Measurements from ENCODE around the gene SH3PXD2A. TPM values are rescaled to one million over a fixed set of nuclear protein-coding genes. Genes with fewer than 3 reads are reported as not detected.

SH3PXD2A gene
- total RNA-seq, 1 donor from 2014 or later: 2.3 TPM

- Histone ChIP-seq H3K4me2 (no peak overlapping the region), H2AFZ (replicated peaks) (no peak overlapping the region), H3K79me2 (ENCODE audit: low read depth) (no peaks in the 10 kb centered on the region), H3F3A (ENCODE audit: low read depth) (peaks cover 7% of the 10 kb centered on the region), H3K27ac (no peak overlapping the region), H3K27me3 (no peaks in the 10 kb centered on the region), H3K4me1 (peaks cover 15% of the 10 kb centered on the region), H4K20me1 (ENCODE audit: low read depth) (no peaks in the 10 kb centered on the region), H3K4me3 (no peak overlapping the region), H3K9ac (no peak overlapping the region), H3K36me3 (no peaks in the 10 kb centered on the region), H3K9me3 (ENCODE audit: low read depth) (no peaks in the 10 kb centered on the region)
- Mint-ChIP-seq H3K9me3 (no peaks in the 10 kb centered on the region), H3K36me3 (no peaks in the 10 kb centered on the region), H3K4me3 (no peak overlapping the region), H3K27me3 (ENCODE audit: insufficient read depth, low read depth) (peaks cover 4% of the 10 kb centered on the region), H3K4me1 (peaks cover 25% of the 10 kb centered on the region), H3K27ac (no peak overlapping the region)
- no peak for DNase-seq (ENCODE audit: low spot score)
- TF ChIP-seq EZH2 (IDR thresholded peaks at IDR 0.05): no peak
- no peak for TF ChIP-seq EZH2phosphoT487 (IDR thresholded peaks at IDR 0.05)
- no peak for TF ChIP-seq CTCF (IDR thresholded peaks at IDR 0.05)
Observed at GRCh38 chr10:103742824-103743223, 112.6 kb downstream of the SH3PXD2A start.

GRCh38 chr10:103740611-103741010 is 114.8 kb downstream of the SH3PXD2A start:
- Mint-ChIP-seq H3K27me3 (ENCODE audit: insufficient read depth, low read depth) (peaks cover 4% of the 10 kb centered on the region), H3K27ac (no peak overlapping the region), H3K9me3 (no peaks in the 10 kb centered on the region), H3K4me3 (no peak overlapping the region), H3K36me3 (peaks cover 3% of the 10 kb centered on the region), H3K4me1 (peaks cover 34% of the 10 kb centered on the region)
- no peaks in the 10 kb centered on the region for H3K79me2 ChIP-seq (ENCODE audit: low read depth)
- TF ChIP-seq CTCF (IDR thresholded peaks at IDR 0.05) (no peak), EZH2phosphoT487 (IDR thresholded peaks at IDR 0.05) (no peak), EZH2 (IDR thresholded peaks at IDR 0.05) (no peak)
- H2AFZ ChIP-seq (replicated peaks): no peak overlapping the region
- H4K20me1 ChIP-seq (ENCODE audit: low read depth): no peaks in the 10 kb centered on the region
- no peaks in the 10 kb centered on the region for H3K27me3 ChIP-seq
- H3K9me3 ChIP-seq (ENCODE audit: low read depth): no peaks in the 10 kb centered on the region
- peaks cover 7% of the 10 kb centered on the region for H3F3A ChIP-seq (ENCODE audit: low read depth)
- no peak for DNase-seq (ENCODE audit: low spot score)
- peaks cover 15% of the 10 kb centered on the region for H3K4me1 ChIP-seq
- no peaks in the 10 kb centered on the region for H3K36me3 ChIP-seq
- H3K27ac ChIP-seq: no peak overlapping the region
- H3K4me2 ChIP-seq: no peak overlapping the region
- no peak overlapping the region for H3K9ac ChIP-seq
- H3K4me3 ChIP-seq: no peak overlapping the region

- H3K4me3 Mint-ChIP-seq: peak overlapping the region; percentile 64
- peaks cover 7% of the 10 kb centered on the region for H3F3A ChIP-seq (ENCODE audit: low read depth)
Observed at GRCh38 chr10:103739039-103739764, 116.2 kb downstream of the SH3PXD2A start.

More at GRCh38 chr10:103739039-103739764, 116.2 kb downstream of the SH3PXD2A start:
- Histone ChIP-seq H3K27ac (no peak overlapping the region), H3K9me3 (ENCODE audit: low read depth) (no peaks in the 10 kb centered on the region), H3K9ac (no peak overlapping the region), H2AFZ (replicated peaks) (peak overlapping the region; percentile 21), H3K4me2 (peak overlapping the region; percentile 61), H3K4me3 (no peak overlapping the region), H4K20me1 (ENCODE audit: low read depth) (no peaks in the 10 kb centered on the region), H3K36me3 (no peaks in the 10 kb centered on the region), H3K4me1 (peaks cover 15% of the 10 kb centered on the region), H3K27me3 (no peaks in the 10 kb centered on the region), H3K79me2 (ENCODE audit: low read depth) (no peaks in the 10 kb centered on the region)
- no peaks in the 10 kb centered on the region for H3K9me3 Mint-ChIP-seq
- peaks cover 5% of the 10 kb centered on the region for H3K27me3 Mint-ChIP-seq (ENCODE audit: insufficient read depth, low read depth)
- peak overlapping the region; percentile 52 for H3K27ac Mint-ChIP-seq
- peaks cover 3% of the 10 kb centered on the region for H3K36me3 Mint-ChIP-seq
- TF ChIP-seq EZH2phosphoT487 (IDR thresholded peaks at IDR 0.05) (no peak), CTCF (IDR thresholded peaks at IDR 0.05) (no peak), EZH2 (IDR thresholded peaks at IDR 0.05) (no peak)
- peaks cover 34% of the 10 kb centered on the region for H3K4me1 Mint-ChIP-seq
- peak; percentile 70 for DNase-seq (ENCODE audit: low spot score)

All from neural progenitor cell (in vitro differentiated cells).